Measurements from ENCODE around the gene KHDC3L. TPM values are rescaled to one million over a fixed set of nuclear protein-coding genes. Genes with fewer than 3 reads are reported as not detected.
A peak's percentile ranks its signal among the peaks of the same experiment; 100 is the strongest.

Gene KHDC3L
- total RNA-seq, 1 experiment from 2014 or later = 0.22 TPM

GRCh38 chr6:73367761-73368355, 5.4 kb downstream of the KHDC3L start:
- no peaks in the 10 kb centered on the region for H3K79me2 ChIP-seq (ENCODE audit: insufficient read depth, low read length)
- TF ChIP-seq CTCF (conservative IDR thresholded peaks at IDR 0.05) = no peak
- peaks cover 10 to 13% of the 10 kb centered on the region in 2 experiments for H3K4me1 Mint-ChIP-seq
- no peak overlapping the region for H3T11ph ChIP-seq (ENCODE audit: low read length)
- no peak overlapping the region for H2BK5ac ChIP-seq (ENCODE audit: insufficient read length, low read length)
- H3K4me1 ChIP-seq (ENCODE audit: insufficient read depth, low read length) = peaks cover 2% of the 10 kb centered on the region; the same call in 1 of the 2 replicates
- no peak overlapping the region for H2BK20ac ChIP-seq (ENCODE audit: low read depth, low read length, poor library complexity, severe bottlenecking)
- no peak overlapping the region for H2AFZ ChIP-seq (ENCODE audit: low read length)
- WGBS (ENCODE audit: extremely low coverage, insufficient read length, low lambda C conversion rate) = no CpG with 5 or more reads among the region's 16 CpGs
- no peak overlapping the region for H2BK15ac ChIP-seq (ENCODE audit: low read depth, low read length)
- no peak overlapping the region for H2AK5ac ChIP-seq (ENCODE audit: insufficient read length, low read length)
- H4K91ac ChIP-seq (ENCODE audit: insufficient read length, low read depth, low read length) = no peak overlapping the region
- H3K27me3 ChIP-seq (ENCODE audit: insufficient read depth, low read length) = no peaks in the 10 kb centered on the region
- H2BK12ac ChIP-seq (ENCODE audit: insufficient read length, low read depth, low read length) = no peak overlapping the region
- no peaks in the 10 kb centered on the region for H3K79me1 ChIP-seq (ENCODE audit: insufficient read depth, low read depth, low read length, poor library complexity, severe bottlenecking)
- no peak overlapping the region for H4K5ac ChIP-seq (ENCODE audit: insufficient read length, low read depth, low read length)
- H3K23ac ChIP-seq (ENCODE audit: insufficient read length, low read depth, low read length) = no peak overlapping the region
- H3K9ac ChIP-seq (ENCODE audit: extremely low read depth, insufficient read length, low read length) = no peak overlapping the region
- peak overlapping the region in 1 of 3 experiments; percentile 25; a peak in 2 of 7 replicates for H3K27ac Mint-ChIP-seq
- H3K14ac ChIP-seq (ENCODE audit: insufficient read depth, low read length) = no peak overlapping the region
- H3K18ac ChIP-seq (ENCODE audit: insufficient read length, low read depth, low read length) = no peak overlapping the region
- H3K23me2 ChIP-seq (ENCODE audit: insufficient read length, low read depth, low read length, poor library complexity, severe bottlenecking) = no peaks in the 10 kb centered on the region
- H3K27me3 Mint-ChIP-seq (ENCODE audit: low read depth) = peaks cover 2% of the 10 kb centered on the region; the same call in 1 of the 2 replicates
- peaks cover 0 to 2% (median 0%) of the 10 kb centered on the region in 3 experiments; a peak in 2 of 7 replicates for H3K36me3 Mint-ChIP-seq (ENCODE audit: insufficient read depth in 1 of 3, low read depth in 3 of 3)
- H3K56ac ChIP-seq (ENCODE audit: insufficient read length, low read depth, low read length) = no peak overlapping the region
- no peak overlapping the region for H2BK120ac ChIP-seq (ENCODE audit: low read depth, low read length, poor library complexity, severe bottlenecking)
- no peaks in the 10 kb centered on the region for H3K9me3 ChIP-seq (ENCODE audit: control insufficient read depth, low read depth, low read length)
- H4K8ac ChIP-seq (replicated peaks; ENCODE audit: insufficient read length, low read depth, low read length) = no peak overlapping the region
- H3K9me3 Mint-ChIP-seq = peaks cover 0 to 12% of the 10 kb centered on the region in 2 experiments; a peak in 4 of 5 replicates
- no peak overlapping the region for H3K4ac ChIP-seq (ENCODE audit: low read depth, low read length)
- DNase-seq = no peak
- H4K20me1 ChIP-seq (ENCODE audit: control insufficient read depth, insufficient read depth, insufficient read length) = no peaks in the 10 kb centered on the region
- H3K4me3 Mint-ChIP-seq = no peak overlapping the region
- no peak overlapping the region for H3K27ac ChIP-seq (ENCODE audit: insufficient read length, low read depth, low read length)
- no peak overlapping the region for H3K4me2 ChIP-seq (ENCODE audit: insufficient read depth, insufficient read length, low read length)
